Parathyroid adenoma (tissue), 2 donors: Measurements from ENCODE around the gene SLC44A5.
A peak's percentile ranks its signal among the peaks of the same experiment; 100 is the strongest.

Experiments
- H2AFZ ChIP-seq: fragments of 300-600 bp; sonication (generic); one replicate; pipeline ENCODE4 v1.7.0; 2017; ENCODE audit warnings: antibody characterized with exemption, mild to moderate bottlenecking
- H3K27ac ChIP-seq: fragments of 300-600 bp; sonication (generic); one replicate; pipeline ENCODE4 v1.7.0; 2017
- H3K27me3 ChIP-seq: fragments of 300-600 bp; sonication (generic); one replicate; pipeline ENCODE4 v1.7.0; 2017; ENCODE audit warnings: low read length; ENCODE audit not compliant: control insufficient read depth, insufficient read depth
- H3K36me3 ChIP-seq: fragments of 300-600 bp; sonication (generic); one replicate; pipeline ENCODE4 v1.7.0; 2017; ENCODE audit warnings: low read length; ENCODE audit not compliant: control insufficient read depth, insufficient read depth
- H3K4me1 ChIP-seq: fragments of 300-600 bp; sonication (generic); one replicate; pipeline ENCODE4 v1.7.0; 2017; ENCODE audit warnings: control low read depth
- H3K4me2 ChIP-seq: fragments of 300-600 bp; sonication (generic); one replicate; pipeline ENCODE4 v1.7.0; 2017; ENCODE audit warnings: low read length
- H3K4me3 ChIP-seq: fragments of 300-600 bp; sonication (generic); one replicate; pipeline ENCODE4 v1.7.0; 2017; ENCODE audit warnings: low read depth, low read length
- H3K79me2 ChIP-seq: fragments of 300-600 bp; sonication (generic); one replicate; pipeline ENCODE4 v1.7.0; 2017; ENCODE audit warnings: control low read depth
- H3K9ac ChIP-seq: fragments of 300-600 bp; sonication (generic); one replicate; pipeline ENCODE4 v1.7.0; 2017; ENCODE audit warnings: mild to moderate bottlenecking
- H3K9me3 ChIP-seq: fragments of 300-600 bp; sonication (generic); one replicate; pipeline ENCODE4 v1.7.0; 2017; ENCODE audit warnings: low read length; ENCODE audit not compliant: control insufficient read depth
- TF ChIP-seq, protein P1 (sequence below): fragments of 300-600 bp; sonication (generic); IDR thresholded peaks from one replicate; pipeline ENCODE4 v1.7.0; 2017; ENCODE audit warnings: antibody characterized with exemption, mild to moderate bottlenecking
- donor health status: primary hyperparathyroidism.

The SLC44A5 gene

DNA sequence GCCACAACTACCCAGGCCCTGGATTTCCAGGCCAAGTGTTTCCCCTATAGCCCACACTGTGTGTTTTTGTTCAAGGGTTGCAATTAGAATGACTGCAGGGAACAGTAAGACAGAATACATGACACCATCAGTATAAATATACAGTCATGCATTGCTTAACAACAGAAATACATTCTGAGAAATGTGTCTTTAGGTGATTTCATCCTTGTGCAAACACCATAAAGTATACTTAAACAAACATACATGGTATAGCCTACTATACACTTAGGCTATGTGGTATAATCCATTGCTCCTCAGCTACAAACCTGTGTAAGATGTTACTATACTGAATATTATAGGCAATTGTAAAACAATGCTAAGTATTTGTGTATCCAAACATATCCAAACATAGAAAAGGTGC, 7.5 kb upstream of the SLC44A5 start:
- Histone ChIP-seq H3K9me3 (no peaks in the 10 kb centered on the region), H3K27ac (no peak overlapping the region), H3K4me1 (no peaks in the 10 kb centered on the region), H3K36me3 (no peaks in the 10 kb centered on the region), H2AFZ (no peak overlapping the region), H3K79me2 (no peaks in the 10 kb centered on the region), H3K4me2 (no peak overlapping the region), H3K27me3 (no peaks in the 10 kb centered on the region), H3K9ac (no peak overlapping the region), H3K4me3 (no peak overlapping the region)
- TF ChIP-seq, protein P1, sequence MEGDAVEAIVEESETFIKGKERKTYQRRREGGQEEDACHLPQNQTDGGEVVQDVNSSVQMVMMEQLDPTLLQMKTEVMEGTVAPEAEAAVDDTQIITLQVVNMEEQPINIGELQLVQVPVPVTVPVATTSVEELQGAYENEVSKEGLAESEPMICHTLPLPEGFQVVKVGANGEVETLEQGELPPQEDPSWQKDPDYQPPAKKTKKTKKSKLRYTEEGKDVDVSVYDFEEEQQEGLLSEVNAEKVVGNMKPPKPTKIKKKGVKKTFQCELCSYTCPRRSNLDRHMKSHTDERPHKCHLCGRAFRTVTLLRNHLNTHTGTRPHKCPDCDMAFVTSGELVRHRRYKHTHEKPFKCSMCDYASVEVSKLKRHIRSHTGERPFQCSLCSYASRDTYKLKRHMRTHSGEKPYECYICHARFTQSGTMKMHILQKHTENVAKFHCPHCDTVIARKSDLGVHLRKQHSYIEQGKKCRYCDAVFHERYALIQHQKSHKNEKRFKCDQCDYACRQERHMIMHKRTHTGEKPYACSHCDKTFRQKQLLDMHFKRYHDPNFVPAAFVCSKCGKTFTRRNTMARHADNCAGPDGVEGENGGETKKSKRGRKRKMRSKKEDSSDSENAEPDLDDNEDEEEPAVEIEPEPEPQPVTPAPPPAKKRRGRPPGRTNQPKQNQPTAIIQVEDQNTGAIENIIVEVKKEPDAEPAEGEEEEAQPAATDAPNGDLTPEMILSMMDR, result no peak

DNA sequence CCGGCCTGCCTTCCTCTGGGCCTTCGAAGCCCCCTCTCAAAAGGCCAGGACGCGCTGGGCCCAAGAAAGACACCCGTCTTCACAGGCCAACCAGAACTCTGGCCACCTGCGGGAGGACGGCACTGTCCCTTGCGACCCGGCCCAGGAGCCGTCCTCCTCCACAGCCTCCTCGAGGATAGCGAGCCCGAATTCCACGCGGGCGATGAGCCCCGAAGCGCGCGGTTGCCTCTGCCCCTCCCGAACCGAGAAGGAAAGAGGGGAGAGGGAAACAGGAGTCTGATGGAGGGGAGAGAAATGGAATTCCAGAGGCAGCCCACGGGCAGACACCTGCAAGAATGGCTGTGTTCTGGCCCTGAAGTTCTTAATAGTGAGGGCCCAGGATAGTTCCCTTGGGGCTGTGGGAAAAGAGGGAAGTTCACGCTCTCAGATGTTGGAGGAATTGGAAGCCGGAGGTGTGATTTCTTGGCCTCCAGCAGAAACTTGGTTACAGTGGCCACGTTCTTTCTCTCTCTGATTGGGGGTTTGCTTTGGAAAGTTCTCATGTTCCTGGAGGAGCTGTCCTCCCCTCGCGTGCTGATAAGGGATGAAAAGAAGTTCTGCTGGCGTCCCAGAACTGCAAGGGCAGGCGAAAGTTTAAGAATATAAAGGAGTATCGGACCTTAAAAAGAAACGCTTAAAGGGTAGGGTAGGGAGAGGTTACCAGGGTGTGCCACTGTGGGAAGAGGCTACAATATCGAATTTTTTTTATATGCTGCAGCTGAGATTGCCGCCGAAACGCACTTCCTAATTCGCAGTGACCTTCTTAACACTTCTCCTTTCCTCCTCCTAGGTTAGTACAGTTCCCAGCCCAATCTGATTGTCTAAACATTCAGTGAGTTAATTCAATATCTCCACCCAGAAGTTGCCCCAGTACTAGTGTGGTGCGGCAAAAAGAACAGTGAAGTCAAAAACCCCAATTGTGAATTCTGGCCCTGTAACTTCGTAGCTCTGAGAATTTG, 5.8 kb upstream of the SLC44A5 start:
- TF ChIP-seq, protein P1, result no peak
- no peaks in the 10 kb centered on the region for H3K27me3 ChIP-seq

DNA sequence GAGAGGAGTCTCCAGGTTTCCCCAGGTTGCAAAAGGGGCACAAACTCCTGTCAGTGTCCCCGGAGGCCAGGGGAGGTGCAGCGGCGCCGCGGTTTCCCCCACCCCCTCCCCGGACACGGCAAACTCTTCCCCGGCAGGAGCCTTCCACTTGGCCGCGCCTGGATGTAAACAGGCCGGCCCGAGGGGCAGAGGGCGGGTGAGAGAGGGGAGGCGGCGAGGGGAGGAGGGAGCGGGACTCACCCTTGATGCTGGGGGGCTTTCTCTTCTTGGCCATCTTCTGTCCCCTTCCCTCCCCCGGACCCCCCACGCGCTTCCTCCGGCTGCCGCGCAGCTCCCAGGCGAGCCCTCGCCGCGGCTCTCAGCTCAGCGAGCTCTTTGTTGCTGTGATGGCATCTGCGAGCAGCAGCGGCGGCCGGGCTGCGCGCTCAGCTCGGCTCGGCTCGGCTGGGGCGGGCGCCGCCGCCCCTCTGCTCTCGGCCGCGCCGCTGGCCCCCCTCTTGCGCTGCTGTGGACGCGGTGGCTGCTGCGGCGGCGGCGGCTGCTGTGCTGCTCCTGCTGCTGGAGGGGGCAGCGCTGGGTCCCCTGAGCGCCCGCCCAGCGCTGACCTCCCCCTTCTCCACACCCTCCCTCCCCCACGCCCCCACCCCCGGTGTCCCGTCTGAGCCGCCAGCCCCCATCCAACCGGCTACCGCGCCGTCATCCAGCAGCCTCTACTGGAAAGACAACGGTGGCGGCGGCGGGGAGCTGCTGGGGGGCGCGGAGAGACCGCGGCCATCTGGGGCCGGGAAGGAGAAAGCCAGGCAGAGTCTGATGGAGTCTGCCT, 4.9 kb upstream of the SLC44A5 start:
- Histone ChIP-seq H3K27ac (no peak overlapping the region), H3K79me2 (no peaks in the 10 kb centered on the region), H3K9ac (no peak overlapping the region), H2AFZ (peak overlapping the region; percentile 88), H3K4me3 (peak overlapping the region; percentile 46), H3K36me3 (no peaks in the 10 kb centered on the region), H3K4me2 (peak overlapping the region; percentile 80), H3K9me3 (no peaks in the 10 kb centered on the region), H3K27me3 (no peaks in the 10 kb centered on the region), H3K4me1 (no peaks in the 10 kb centered on the region)
- TF ChIP-seq, protein P1, result no peak

More for the DNA sequence above, 5.8 kb upstream of the SLC44A5 start:
- Histone ChIP-seq H3K4me1 (no peaks in the 10 kb centered on the region), H3K4me3 (no peak overlapping the region), H2AFZ (peak overlapping the region; percentile 88), H3K4me2 (peak overlapping the region; percentile 80), H3K9me3 (no peaks in the 10 kb centered on the region), H3K79me2 (no peaks in the 10 kb centered on the region), H3K27ac (no peak overlapping the region), H3K36me3 (no peaks in the 10 kb centered on the region), H3K9ac (no peak overlapping the region)

DNA sequence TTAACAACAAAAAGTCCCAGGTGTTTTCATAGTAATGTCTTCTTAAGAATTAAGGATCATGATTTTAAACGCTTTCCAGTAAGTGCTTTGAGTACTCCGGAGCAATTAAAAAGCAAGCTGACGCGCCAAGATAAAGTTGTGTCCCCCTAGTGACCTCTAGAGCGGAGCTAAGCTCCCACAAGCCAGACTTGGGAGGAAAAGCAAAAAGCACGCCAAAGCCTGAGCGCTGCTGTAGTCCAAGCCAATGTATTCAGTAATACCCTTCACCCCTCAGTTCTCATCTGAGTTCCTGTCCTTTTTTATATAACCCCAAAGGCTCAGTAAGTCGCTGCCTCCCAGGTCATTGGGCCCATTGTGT, 3.5 kb upstream of the SLC44A5 start:
- H3K9ac ChIP-seq, result no peak overlapping the region
- no peaks in the 10 kb centered on the region for H3K9me3 ChIP-seq
- TF ChIP-seq, protein P1, result no peak
- H3K4me2 ChIP-seq, result peak overlapping the region; percentile 80
- no peaks in the 10 kb centered on the region for H3K27me3 ChIP-seq
- H3K79me2 ChIP-seq, result no peaks in the 10 kb centered on the region
- peak overlapping the region; percentile 63 for H2AFZ ChIP-seq
- H3K4me3 ChIP-seq, result peak overlapping the region; percentile 46
- no peak overlapping the region for H3K27ac ChIP-seq
- no peaks in the 10 kb centered on the region for H3K4me1 ChIP-seq
- H3K36me3 ChIP-seq, result no peaks in the 10 kb centered on the region
